Measurements from ENCODE around the gene UBE2J1.
A peak's percentile ranks its signal among the peaks of the same experiment; 100 is the strongest.

The UBE2J1 gene

DNA sequence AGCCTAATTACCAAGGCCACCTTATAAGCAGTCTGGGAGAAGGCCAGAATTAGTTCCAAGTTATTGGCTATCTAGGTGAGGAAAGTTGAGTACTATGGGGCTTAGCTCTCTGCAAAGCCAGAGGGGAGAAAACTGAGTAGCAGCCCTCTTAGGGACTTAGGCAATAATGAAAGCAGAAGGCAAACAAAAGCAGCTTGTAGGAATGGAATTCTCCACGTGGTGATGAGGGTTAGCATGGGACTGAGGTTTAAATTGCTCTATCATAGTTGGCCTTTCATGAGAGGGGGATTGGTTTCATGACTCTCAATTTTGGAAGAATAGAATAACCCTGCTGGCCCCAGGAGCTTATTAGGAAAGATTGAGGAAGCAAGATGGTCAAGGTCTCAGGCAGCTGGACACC lies 7.0 kb upstream of the UBE2J1 start:
- H3K36me3 ChIP-seq (ENCODE audit: control insufficient read depth, low read length): peaks cover 11% of the 10 kb centered on the region

DNA sequence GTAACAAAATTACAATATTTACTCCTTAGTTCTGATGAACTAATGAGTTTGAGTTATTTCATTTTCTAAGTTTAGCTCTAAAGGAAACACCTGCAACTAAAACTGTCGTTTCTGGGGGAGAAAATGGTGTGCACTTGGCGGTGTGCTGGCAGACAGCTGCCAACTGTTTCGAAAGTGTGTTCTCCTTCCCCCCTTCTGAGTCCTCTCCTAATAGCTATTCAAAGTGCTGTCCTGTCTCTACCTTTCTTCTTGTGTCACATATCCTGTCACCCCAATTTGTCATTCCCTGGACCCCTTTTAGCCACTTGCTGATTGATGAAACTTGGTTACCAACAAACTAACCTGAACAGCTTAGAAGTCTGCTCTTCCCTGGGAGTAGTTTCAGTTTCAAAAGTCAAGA lies 4.9 kb upstream of the UBE2J1 start:
- H3K9me3 ChIP-seq (ENCODE audit: control insufficient read depth, insufficient read depth, low read length): no peaks in the 10 kb centered on the region
- H3F3A ChIP-seq (ENCODE audit: control insufficient read depth, insufficient read depth): peaks cover 48% of the 10 kb centered on the region
- peak overlapping the region; percentile 88 for H3K4me2 ChIP-seq (ENCODE audit: low read length)
- H3K36me3 ChIP-seq (ENCODE audit: control insufficient read depth, low read length): peaks cover 19% of the 10 kb centered on the region
- peaks cover 83% of the 10 kb centered on the region for H3K4me1 ChIP-seq (ENCODE audit: control insufficient read depth, low read length)
- H4K20me1 ChIP-seq (ENCODE audit: control insufficient read depth, insufficient read depth, low read depth, low read length): no peaks in the 10 kb centered on the region
- H3K4me3 ChIP-seq (ENCODE audit: low read length): peak overlapping the region; percentile 69
- H3K79me2 ChIP-seq (ENCODE audit: control insufficient read depth, low read length): peaks cover 45% of the 10 kb centered on the region
- H3K27ac ChIP-seq (ENCODE audit: low read depth, low read length): peak overlapping the region; percentile 99
- no peaks in the 10 kb centered on the region for H3K9me2 ChIP-seq (replicated peaks; ENCODE audit: control insufficient read depth, low read length)
- no peaks in the 10 kb centered on the region for H3K27me3 ChIP-seq (ENCODE audit: control insufficient read depth, low read length)
- TF ChIP-seq, protein P1, sequence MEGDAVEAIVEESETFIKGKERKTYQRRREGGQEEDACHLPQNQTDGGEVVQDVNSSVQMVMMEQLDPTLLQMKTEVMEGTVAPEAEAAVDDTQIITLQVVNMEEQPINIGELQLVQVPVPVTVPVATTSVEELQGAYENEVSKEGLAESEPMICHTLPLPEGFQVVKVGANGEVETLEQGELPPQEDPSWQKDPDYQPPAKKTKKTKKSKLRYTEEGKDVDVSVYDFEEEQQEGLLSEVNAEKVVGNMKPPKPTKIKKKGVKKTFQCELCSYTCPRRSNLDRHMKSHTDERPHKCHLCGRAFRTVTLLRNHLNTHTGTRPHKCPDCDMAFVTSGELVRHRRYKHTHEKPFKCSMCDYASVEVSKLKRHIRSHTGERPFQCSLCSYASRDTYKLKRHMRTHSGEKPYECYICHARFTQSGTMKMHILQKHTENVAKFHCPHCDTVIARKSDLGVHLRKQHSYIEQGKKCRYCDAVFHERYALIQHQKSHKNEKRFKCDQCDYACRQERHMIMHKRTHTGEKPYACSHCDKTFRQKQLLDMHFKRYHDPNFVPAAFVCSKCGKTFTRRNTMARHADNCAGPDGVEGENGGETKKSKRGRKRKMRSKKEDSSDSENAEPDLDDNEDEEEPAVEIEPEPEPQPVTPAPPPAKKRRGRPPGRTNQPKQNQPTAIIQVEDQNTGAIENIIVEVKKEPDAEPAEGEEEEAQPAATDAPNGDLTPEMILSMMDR (IDR thresholded peaks at IDR 0.05; ENCODE audit: low read depth, low read length, poor library complexity, severe bottlenecking): no peak
- TF ChIP-seq EZH2phosphoT487 (IDR thresholded peaks at IDR 0.05; ENCODE audit: borderline replicate concordance, low read length): no peak

More for the DNA sequence above, 7.0 kb upstream of the UBE2J1 start:
- Histone ChIP-seq H3K9me3 (ENCODE audit: control insufficient read depth, insufficient read depth, low read length) (no peaks in the 10 kb centered on the region), H3K4me2 (ENCODE audit: low read length) (peak overlapping the region; percentile 88), H3F3A (ENCODE audit: control insufficient read depth, insufficient read depth) (peaks cover 39% of the 10 kb centered on the region), H3K27ac (ENCODE audit: low read depth, low read length) (peak overlapping the region; percentile 99), H3K79me2 (ENCODE audit: control insufficient read depth, low read length) (peaks cover 23% of the 10 kb centered on the region), H3K27me3 (ENCODE audit: control insufficient read depth, low read length) (no peaks in the 10 kb centered on the region), H3K4me3 (ENCODE audit: low read length) (peak overlapping the region; percentile 69), H3K4me1 (ENCODE audit: control insufficient read depth, low read length) (peaks cover 89% of the 10 kb centered on the region), H4K20me1 (ENCODE audit: control insufficient read depth, insufficient read depth, low read depth, low read length) (no peaks in the 10 kb centered on the region), H3K9me2 (replicated peaks; ENCODE audit: control insufficient read depth, low read length) (no peaks in the 10 kb centered on the region)
- no peak for TF ChIP-seq EZH2phosphoT487 (IDR thresholded peaks at IDR 0.05; ENCODE audit: borderline replicate concordance, low read length)
- TF ChIP-seq, protein P1 (IDR thresholded peaks at IDR 0.05; ENCODE audit: low read depth, low read length, poor library complexity, severe bottlenecking): no peak

DNA sequence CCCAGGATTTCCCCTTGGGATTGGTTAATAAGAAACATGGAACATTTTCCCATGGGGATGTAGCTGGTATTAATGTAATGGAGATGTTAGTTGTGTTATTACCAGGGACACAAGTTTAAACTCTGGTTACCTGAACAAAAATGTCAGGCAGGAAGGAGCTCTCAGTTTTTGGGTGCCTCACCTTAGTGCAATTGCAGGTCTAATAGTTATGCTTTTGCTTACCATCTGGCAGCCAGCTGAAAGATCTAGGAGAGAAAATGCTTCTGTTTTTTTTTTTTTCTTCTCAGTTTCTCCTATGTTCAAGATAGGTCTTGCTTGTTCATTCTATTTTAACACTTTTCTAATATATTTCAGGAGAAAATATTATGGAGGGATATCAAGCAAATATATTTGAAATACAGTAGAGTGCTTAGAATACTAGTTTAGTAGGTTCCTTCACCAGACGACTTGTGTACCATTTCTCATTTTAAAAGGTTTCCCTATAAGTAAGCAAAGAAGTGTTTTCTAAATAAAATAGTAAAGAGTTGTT lies 4.2 kb upstream of the UBE2J1 start:
- H3K4me2 ChIP-seq (ENCODE audit: low read length): peak overlapping the region; percentile 88
- H3K4me3 ChIP-seq (ENCODE audit: low read length): peak overlapping the region; percentile 66
- no peaks in the 10 kb centered on the region for H3K9me3 ChIP-seq (ENCODE audit: control insufficient read depth, insufficient read depth, low read length)
- H3K27ac ChIP-seq (ENCODE audit: low read depth, low read length): peak overlapping the region; percentile 99
- H3F3A ChIP-seq (ENCODE audit: control insufficient read depth, insufficient read depth): peaks cover 51% of the 10 kb centered on the region
- no peak for TF ChIP-seq EZH2phosphoT487 (IDR thresholded peaks at IDR 0.05; ENCODE audit: borderline replicate concordance, low read length)
- TF ChIP-seq, protein P1 (IDR thresholded peaks at IDR 0.05; ENCODE audit: low read depth, low read length, poor library complexity, severe bottlenecking): no peak
- no peaks in the 10 kb centered on the region for H4K20me1 ChIP-seq (ENCODE audit: control insufficient read depth, insufficient read depth, low read depth, low read length)
- peaks cover 52% of the 10 kb centered on the region for H3K79me2 ChIP-seq (ENCODE audit: control insufficient read depth, low read length)
- H3K27me3 ChIP-seq (ENCODE audit: control insufficient read depth, low read length): no peaks in the 10 kb centered on the region
- H3K36me3 ChIP-seq (ENCODE audit: control insufficient read depth, low read length): peaks cover 26% of the 10 kb centered on the region
- peaks cover 82% of the 10 kb centered on the region for H3K4me1 ChIP-seq (ENCODE audit: control insufficient read depth, low read length)
- no peaks in the 10 kb centered on the region for H3K9me2 ChIP-seq (replicated peaks; ENCODE audit: control insufficient read depth, low read length)

All from DOHH2 (cell line).